Panc1 (cell line): ENCODE results near the gene PINK1. TPM values are rescaled to one million over a fixed set of nuclear protein-coding genes. Genes with fewer than 3 reads are reported as not detected.
A peak's percentile ranks its signal among the peaks of the same experiment; 100 is the strongest.

Source experiments
- ATAC-seq: fragments of 200-7000 bp; cut with Tn5 transposase; 2 replicates; pipeline ENCODE4 v1.9.1; 2020; ENCODE audit warnings: mild to moderate bottlenecking, moderate library complexity
- BruUV-seq: library from RNA; stranded (reverse); fragments of 400-500 nt; replicated peaks from 2 replicates; lab custom pipeline; 2021; lab: Mats Ljungman, UMichigan
- CTCF ChIA-PET: fragments of 300-600 bp; sonication (Branson Sonifier 250); formaldehyde crosslinking; loops from one replicate; lab custom pipeline; 2022; ENCODE audit warnings: antibody characterized with exemption; lab: Charles Lee
- POLR2A ChIA-PET: fragments of 300-600 bp; sonication (Branson Sonifier 250); formaldehyde crosslinking; loops from one replicate; lab custom pipeline; 2022; ENCODE audit warnings: antibody characterized with exemption; lab: Charles Lee
- DNase-seq: peaks from one replicate; pipeline ENCODE4 v3.0.0-alpha.2; 2010; ENCODE audit warnings: low read depth, low spot score
- H3K27ac ChIP-seq: 2 replicates; pipeline ENCODE4 v1.5.1; 2011; ENCODE audit warnings: mild to moderate bottlenecking, low read length, inconsistent platforms
- H3K27me3 ChIP-seq: fragments of 200-500 bp; sonication (Bioruptor generic); 2 replicates; pipeline ENCODE4 v1.6.0; 2014; ENCODE audit warnings: low read length, inconsistent platforms; ENCODE audit not compliant: control insufficient read depth, insufficient read depth
- H3K36me3 ChIP-seq: fragments of 200-500 bp; sonication (Bioruptor generic); 2 replicates; pipeline ENCODE4 v1.5.1; 2014; ENCODE audit warnings: inconsistent platforms, mild to moderate bottlenecking, low read length, moderate library complexity; ENCODE audit not compliant: control insufficient read depth, insufficient read depth
- H3K4me1 ChIP-seq: 2 replicates; pipeline ENCODE4 v1.5.1; 2011; ENCODE audit warnings: inconsistent platforms, mild to moderate bottlenecking, low read length, moderate library complexity; ENCODE audit not compliant: control insufficient read depth, insufficient read depth
- H3K4me3 ChIP-seq, 2 experiments: 2 replicates each; pipeline ENCODE4 v1.5.1; 2011 to 2012; ENCODE audit warnings: low read depth in 2 of 2, low read length in 2 of 2, mild to moderate bottlenecking in 2 of 2, inconsistent platforms in 1 of 2, moderate library complexity in 1 of 2
- H3K9me3 ChIP-seq: fragments of 200-500 bp; sonication (Bioruptor generic); 2 replicates; pipeline ENCODE4 v1.5.1; 2014; ENCODE audit warnings: low read depth, mild to moderate bottlenecking, inconsistent platforms, low read length, moderate library complexity; ENCODE audit not compliant: control insufficient read depth, insufficient read depth
- POLR2AphosphoS5 ChIP-seq: IDR thresholded peaks from 2 replicates; pipeline ENCODE4 v1.6.1; 2012; ENCODE audit warnings: mild to moderate bottlenecking, low read depth, low read length, moderate library complexity
- SIN3A ChIP-seq: IDR thresholded peaks from 2 replicates; pipeline ENCODE4 v1.6.1; 2012; ENCODE audit warnings: low read depth, mild to moderate bottlenecking, low read length, moderate library complexity, borderline replicate concordance; ENCODE audit not compliant: insufficient read depth
- TCF7L2 ChIP-seq: IDR thresholded peaks from 2 replicates; pipeline ENCODE4 v1.6.1; 2011; ENCODE audit warnings: mild to moderate bottlenecking, low read depth, low read length, inconsistent platforms
- in situ Hi-C: cut with HindIII; loops from 2 replicates; pipeline ENCODE4 v1.10.0; 2016; ENCODE audit warnings: low sequenced_read_pairs, low pct_unique_long_range_greater_than_20kb
- intact Hi-C: fragments of 100-400 bp; cut with micrococcal nuclease; formaldehyde crosslinking; loops from one replicate; pipeline ENCODE4 v1.10.0; 2022; ENCODE audit not compliant: unreplicated experiment
- total RNA-seq: library from RNA; stranded (reverse); gene quantifications from one replicate; pipeline ENCODE4 v1.2.1, GENCODE V29; 2021; ENCODE audit not compliant: unreplicated experiment
- TF ChIP-seq, protein P1 (sequence below), 2 experiments: IDR thresholded peaks; 2 replicates each; pipeline ENCODE4 v1.6.1; 2011 to 2012; ENCODE audit warnings: low read depth in 2 of 2, control low read depth in 1 of 2, low read length in 1 of 2, mild to moderate bottlenecking in 1 of 2, moderate library complexity in 1 of 2; ENCODE audit not compliant: insufficient read depth in 1 of 2
- TF ChIP-seq, protein P2 (sequence below): fragments of 450-650 bp; IDR thresholded peaks from 2 replicates; pipeline ENCODE4 v1.5.1; 2017; ENCODE audit warnings: mild to moderate bottlenecking

Gene PINK1
- total RNA-seq, 1 experiment from 2014 or later, result 32.1 TPM

DNA sequence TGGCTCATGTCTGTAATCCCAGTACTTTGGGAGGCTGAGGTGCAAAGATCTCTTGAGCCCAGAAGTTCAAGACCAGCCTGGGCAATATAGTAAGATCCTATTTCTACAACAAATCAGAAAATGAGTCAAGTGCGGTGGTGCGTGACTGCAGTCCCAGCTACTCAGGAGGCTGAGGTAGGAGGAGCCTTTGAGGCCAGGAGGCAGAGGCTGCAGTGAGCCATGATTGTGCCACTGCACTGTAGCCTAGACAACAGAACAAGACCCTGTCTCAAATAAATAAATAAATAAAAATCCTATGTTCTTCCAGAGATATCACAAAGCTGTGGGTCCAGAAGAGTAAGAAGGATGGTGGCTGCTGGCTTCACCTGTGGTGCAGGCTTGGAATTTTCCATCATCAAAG lies 22.3 kb upstream of the PINK1 start:
- ATAC-seq (no peak), DNase-seq (no peak)
- BruUV-seq, result no TSS peak
- in situ Hi-C loops (no loop called here), intact Hi-C loops (no loop called here)
- H3K4me3 ChIP-seq, result no peak overlapping the region
- TF ChIP-seq SIN3A (no peak), POLR2AphosphoS5 (no peak), TCF7L2 (no peak)
- TF ChIP-seq, protein P1, sequence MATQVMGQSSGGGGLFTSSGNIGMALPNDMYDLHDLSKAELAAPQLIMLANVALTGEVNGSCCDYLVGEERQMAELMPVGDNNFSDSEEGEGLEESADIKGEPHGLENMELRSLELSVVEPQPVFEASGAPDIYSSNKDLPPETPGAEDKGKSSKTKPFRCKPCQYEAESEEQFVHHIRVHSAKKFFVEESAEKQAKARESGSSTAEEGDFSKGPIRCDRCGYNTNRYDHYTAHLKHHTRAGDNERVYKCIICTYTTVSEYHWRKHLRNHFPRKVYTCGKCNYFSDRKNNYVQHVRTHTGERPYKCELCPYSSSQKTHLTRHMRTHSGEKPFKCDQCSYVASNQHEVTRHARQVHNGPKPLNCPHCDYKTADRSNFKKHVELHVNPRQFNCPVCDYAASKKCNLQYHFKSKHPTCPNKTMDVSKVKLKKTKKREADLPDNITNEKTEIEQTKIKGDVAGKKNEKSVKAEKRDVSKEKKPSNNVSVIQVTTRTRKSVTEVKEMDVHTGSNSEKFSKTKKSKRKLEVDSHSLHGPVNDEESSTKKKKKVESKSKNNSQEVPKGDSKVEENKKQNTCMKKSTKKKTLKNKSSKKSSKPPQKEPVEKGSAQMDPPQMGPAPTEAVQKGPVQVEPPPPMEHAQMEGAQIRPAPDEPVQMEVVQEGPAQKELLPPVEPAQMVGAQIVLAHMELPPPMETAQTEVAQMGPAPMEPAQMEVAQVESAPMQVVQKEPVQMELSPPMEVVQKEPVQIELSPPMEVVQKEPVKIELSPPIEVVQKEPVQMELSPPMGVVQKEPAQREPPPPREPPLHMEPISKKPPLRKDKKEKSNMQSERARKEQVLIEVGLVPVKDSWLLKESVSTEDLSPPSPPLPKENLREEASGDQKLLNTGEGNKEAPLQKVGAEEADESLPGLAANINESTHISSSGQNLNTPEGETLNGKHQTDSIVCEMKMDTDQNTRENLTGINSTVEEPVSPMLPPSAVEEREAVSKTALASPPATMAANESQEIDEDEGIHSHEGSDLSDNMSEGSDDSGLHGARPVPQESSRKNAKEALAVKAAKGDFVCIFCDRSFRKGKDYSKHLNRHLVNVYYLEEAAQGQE (IDR thresholded peaks at IDR 0.05; ENCODE audit: insufficient read depth in 1 of 2, low read depth in 2 of 2, low read length in 1 of 2), result no peak
- TF ChIP-seq, protein P2, sequence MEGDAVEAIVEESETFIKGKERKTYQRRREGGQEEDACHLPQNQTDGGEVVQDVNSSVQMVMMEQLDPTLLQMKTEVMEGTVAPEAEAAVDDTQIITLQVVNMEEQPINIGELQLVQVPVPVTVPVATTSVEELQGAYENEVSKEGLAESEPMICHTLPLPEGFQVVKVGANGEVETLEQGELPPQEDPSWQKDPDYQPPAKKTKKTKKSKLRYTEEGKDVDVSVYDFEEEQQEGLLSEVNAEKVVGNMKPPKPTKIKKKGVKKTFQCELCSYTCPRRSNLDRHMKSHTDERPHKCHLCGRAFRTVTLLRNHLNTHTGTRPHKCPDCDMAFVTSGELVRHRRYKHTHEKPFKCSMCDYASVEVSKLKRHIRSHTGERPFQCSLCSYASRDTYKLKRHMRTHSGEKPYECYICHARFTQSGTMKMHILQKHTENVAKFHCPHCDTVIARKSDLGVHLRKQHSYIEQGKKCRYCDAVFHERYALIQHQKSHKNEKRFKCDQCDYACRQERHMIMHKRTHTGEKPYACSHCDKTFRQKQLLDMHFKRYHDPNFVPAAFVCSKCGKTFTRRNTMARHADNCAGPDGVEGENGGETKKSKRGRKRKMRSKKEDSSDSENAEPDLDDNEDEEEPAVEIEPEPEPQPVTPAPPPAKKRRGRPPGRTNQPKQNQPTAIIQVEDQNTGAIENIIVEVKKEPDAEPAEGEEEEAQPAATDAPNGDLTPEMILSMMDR, result no peak
- H3K36me3 ChIP-seq, result no peaks in the 10 kb centered on the region
- peaks cover 40% of the 10 kb centered on the region for H3K4me1 ChIP-seq
- POLR2A ChIA-PET, result no interaction called here
- H3K27me3 ChIP-seq, result no peaks in the 10 kb centered on the region
- H3K9me3 ChIP-seq, result no peaks in the 10 kb centered on the region
- H3K27ac ChIP-seq, result no peak overlapping the region
- CTCF ChIA-PET, result no interaction called here

DNA sequence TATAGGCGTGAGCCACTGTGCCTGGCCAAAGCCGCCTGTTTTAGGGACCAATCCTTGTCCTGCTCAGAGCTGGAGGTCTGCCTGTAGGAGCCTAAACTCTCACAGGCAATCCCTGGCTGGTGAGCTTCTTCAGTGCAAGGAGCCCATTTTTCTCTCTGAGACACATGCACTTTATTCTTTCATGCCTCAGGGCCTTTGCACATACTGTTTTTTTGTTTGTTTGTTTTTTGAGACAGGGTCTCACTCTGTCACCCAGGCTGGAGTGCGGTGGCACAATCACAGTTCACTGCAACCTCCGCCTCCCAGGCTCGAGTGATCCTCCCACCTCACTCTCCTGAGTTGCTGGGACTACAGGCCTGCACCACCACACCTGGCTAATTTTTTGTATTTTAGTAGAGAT lies 21.6 kb upstream of the PINK1 start:
- H3K27ac ChIP-seq, result peak overlapping the region; percentile 13
- no peak for DNase-seq
- ChIA-PET CTCF (no interaction called here), POLR2A (no interaction called here)
- H3K27me3 ChIP-seq, result no peaks in the 10 kb centered on the region
- intact Hi-C loops (no loop called here), in situ Hi-C loops (no loop called here)
- BruUV-seq, result no TSS peak
- no peaks in the 10 kb centered on the region for H3K9me3 ChIP-seq
- ATAC-seq, result no peak
- H3K4me3 ChIP-seq, result no peak overlapping the region
- TF ChIP-seq, protein P1 (IDR thresholded peaks at IDR 0.05; ENCODE audit: insufficient read depth in 1 of 2, low read depth in 2 of 2, low read length in 1 of 2), result no peak
- TF ChIP-seq, protein P2, result no peak
- TF ChIP-seq POLR2AphosphoS5 (no peak), SIN3A (no peak), TCF7L2 (no peak)
- H3K36me3 ChIP-seq, result no peaks in the 10 kb centered on the region
- H3K4me1 ChIP-seq, result peaks cover 47% of the 10 kb centered on the region
